VCaP (cell line): ENCODE measurements around the gene ARMC2.
A peak's percentile ranks its signal among the peaks of the same experiment; 100 is the strongest.

ENCODE experiments used
- H3K27ac ChIP-seq: fragments of 450-650 bp; 2 replicates; pipeline ENCODE4 v1.5.1; 2017
- CTCF ChIP-seq: fragments of 450-650 bp; conservative IDR thresholded peaks from 2 replicates; pipeline ENCODE4 v1.5.1; 2017; ENCODE audit warnings: mild to moderate bottlenecking, moderate library complexity

Gene ARMC2

GRCh38 chr6:108941859-108942258, 93.6 kb downstream of the ARMC2 start:
- no peak overlapping the region for H3K27ac ChIP-seq
- TF ChIP-seq CTCF, result no peak

- no peak for TF ChIP-seq CTCF
- H3K27ac ChIP-seq, result peak overlapping the region; percentile 20; the same call in 1 of the 2 replicates
These were observed 94.6 kb downstream of the ARMC2 start for GRCh38 chr6:108942556-108943492.

- TF ChIP-seq CTCF, result no peak
- H3K27ac ChIP-seq, result no peak overlapping the region
These were observed 95.8 kb downstream of the ARMC2 start for GRCh38 chr6:108944071-108944470.

- TF ChIP-seq CTCF, result no peak
- no peak overlapping the region for H3K27ac ChIP-seq
These were observed 96.8 kb downstream of the ARMC2 start for GRCh38 chr6:108944707-108945680.

- peak overlapping the region; percentile 90; the same call in 1 of the 2 replicates for H3K27ac ChIP-seq
- TF ChIP-seq CTCF, result no peak
These were observed 97.5 kb downstream of the ARMC2 start for GRCh38 chr6:108945681-108946159.

GRCh38 chr6:108946695-108947094, 98.5 kb downstream of the ARMC2 start:
- H3K27ac ChIP-seq, result peak overlapping the region; percentile 90
- no peak for TF ChIP-seq CTCF
